GM21786 (cell line): ENCODE measurements around the gene SPTBN5.

ENCODE experiments used
- ATAC-seq: cut with Tn5 transposase; IDR thresholded peaks from one replicate; pipeline ENCODE4 v1.9.1; 2021; ENCODE audit not compliant: unreplicated experiment

The SPTBN5 gene

GRCh38 chr15:41926185-41927056, 32.6 kb upstream of the SPTBN5 start:
- no peak for ATAC-seq

DNA sequence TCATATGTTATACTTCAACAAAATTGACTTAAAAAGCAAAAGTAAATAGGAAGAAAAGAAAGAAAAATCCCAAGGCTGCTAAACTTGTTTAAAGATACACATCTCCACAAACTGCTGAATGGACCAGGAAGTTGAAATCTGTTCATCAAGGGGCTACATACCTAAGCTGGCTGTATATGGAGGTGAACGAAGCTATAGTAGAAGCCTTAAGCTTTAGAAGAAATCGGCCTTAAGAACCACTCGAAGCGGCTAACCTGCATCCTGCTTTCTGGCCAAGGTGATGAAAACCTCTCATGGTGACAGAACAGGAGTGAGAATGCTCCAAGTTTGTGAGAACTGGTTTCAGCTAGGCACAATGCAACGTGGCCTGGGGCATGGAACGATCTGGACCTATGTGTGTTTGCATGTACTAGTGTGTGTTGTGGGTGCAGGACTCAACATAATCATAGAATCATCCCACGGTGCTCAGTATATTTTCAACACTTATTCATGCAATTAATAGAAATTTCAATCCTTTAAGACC, 31.3 kb upstream of the SPTBN5 start:
- ATAC-seq: no peak

DNA sequence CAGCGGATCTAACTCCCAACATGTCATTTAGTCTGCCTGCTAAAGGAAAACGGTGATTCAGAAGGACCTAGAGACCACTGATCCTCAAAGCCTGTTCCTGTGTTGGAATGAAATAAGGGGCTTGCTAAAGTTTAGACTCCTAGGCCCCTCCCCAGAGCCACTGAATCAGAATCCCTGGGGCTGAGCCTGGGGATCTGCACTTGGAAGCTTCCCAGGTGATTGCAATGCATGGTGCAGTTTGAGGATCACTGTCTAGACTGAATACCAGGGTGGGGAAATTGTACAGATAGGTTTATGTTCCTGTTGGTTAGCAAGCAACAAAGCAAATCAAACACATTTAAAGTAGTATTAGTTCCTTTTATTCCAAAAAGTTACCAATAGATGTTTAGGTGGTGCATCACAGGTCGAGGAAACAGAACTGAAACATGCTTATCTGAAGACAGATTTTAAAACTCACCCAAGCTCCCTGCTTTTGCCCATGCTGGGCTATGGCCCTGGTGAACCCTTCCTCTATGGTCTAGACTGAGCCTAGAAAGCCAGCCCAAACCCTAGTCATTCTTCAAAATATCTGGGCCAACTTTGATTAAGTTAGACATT, 29.6 kb upstream of the SPTBN5 start:
- ATAC-seq: no peak

GRCh38 chr15:41922353-41922752, 28.5 kb upstream of the SPTBN5 start:
- ATAC-seq: no peak

DNA sequence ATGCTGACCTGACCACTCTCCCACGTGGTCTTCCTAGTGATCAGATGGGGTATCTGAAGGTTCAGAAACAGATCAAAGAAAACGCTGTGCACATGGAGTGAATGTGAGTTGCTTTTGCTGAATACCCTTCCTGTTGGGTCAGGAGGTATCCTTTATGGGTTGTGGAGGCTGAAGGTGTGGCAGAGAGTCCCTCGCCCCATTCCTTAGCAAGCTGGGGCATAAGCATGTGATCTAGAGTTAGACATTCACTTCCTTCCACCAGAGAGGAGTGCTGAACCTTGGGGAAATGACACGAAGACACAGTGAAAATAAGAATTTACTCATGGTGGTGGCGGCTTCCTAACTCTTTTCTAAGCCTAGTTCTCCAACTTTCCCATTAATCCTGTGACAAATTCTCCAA, 27.8 kb upstream of the SPTBN5 start:
- no peak for ATAC-seq

GRCh38 chr15:41921167-41921566, 27.3 kb upstream of the SPTBN5 start:
- no peak for ATAC-seq

GRCh38 chr15:41919954-41920538, 26.2 kb upstream of the SPTBN5 start:
- ATAC-seq: no peak

DNA sequence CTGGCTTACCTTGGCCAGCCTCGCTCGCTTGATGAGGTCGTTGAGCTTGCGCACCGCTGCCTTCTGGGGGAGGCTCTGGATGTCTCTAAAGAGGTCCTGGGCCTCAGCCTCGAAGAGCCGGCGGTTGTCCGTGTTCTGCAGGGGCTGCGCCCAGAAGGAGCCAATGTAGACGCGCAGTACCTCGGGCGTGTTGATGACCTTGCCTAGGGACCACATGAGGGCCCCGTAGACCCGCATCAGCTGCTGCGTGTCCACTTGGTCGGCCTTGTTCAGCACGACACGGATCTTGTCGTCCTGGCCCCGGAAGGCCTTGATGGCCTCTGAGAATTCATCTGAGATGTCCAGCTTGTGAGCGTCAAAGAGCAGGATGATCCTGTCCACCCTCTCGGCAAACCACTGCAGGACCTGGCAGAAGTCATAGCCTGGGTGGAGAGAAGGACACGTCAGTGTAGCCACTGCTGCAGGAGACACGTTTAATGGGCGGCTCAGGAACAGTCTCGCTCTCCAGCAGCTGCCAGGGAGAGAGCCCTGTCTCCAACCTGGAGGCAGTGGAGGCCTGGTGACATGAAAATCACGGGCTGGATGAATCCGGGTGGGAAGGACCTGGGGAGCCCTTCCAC, 25.5 kb upstream of the SPTBN5 start:
- ATAC-seq: no peak

DNA sequence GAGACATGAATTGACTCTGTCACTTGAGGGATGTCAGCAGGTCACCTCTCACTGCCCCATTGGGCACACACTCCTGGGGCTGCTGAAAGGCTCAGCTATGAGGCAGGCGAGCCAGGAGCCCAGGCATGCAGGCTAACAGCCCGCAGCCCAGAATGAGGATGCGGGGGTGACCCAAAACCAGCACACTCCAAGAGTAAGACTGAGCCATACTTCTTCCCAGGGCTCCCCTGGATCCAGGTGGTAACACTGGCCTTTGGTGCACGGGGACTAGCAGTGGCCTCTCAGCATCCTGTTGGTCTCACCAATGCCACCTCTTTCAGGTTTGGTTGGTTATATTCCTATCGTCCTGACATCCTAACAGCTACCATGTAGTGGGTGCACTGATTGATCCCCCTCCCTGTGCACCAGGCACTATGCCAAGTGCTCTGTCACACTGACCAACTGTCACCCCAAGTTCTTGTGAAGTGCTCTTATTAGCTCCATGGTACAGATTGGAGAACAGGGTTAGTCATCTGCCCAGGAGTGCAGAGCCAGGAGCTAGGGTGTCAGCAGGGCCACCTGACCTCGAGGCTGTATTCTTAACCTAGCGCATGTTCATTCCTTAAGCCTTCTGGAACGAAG, 24.8 kb upstream of the SPTBN5 start:
- ATAC-seq: no peak

DNA sequence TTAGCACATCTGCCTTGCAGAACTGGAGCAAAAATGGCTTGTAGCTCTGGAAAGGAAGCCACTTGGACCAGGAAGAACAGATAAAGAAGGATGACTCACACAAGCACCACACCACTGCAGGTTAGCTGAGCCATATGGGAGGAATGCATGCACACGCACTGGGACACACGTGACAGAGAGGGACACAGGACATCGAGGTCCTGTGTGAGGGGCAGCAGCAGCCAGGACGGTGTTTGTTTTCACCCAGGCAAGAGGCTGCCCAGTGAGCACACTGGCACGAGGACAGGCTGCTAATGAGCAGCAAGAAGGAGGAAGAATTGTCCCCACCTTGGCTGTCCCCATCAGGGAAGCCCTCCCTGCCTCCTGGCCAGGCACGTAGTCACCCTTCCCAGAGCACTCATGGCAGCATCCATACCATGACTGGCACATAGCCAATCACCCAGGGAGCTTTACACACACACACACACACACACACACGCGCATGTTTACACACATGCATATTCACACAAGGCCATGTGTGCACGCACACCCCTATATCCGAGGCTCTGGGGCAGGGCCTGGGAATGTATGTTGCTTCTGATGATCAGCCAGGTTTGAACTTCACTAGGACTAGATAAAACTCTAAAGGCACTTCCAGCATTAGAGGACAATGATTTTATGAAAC, 24.0 kb upstream of the SPTBN5 start:
- ATAC-seq: no peak

- no peak for ATAC-seq
Observed at GRCh38 chr15:41915255-41915994, 21.6 kb upstream of the SPTBN5 start.

DNA sequence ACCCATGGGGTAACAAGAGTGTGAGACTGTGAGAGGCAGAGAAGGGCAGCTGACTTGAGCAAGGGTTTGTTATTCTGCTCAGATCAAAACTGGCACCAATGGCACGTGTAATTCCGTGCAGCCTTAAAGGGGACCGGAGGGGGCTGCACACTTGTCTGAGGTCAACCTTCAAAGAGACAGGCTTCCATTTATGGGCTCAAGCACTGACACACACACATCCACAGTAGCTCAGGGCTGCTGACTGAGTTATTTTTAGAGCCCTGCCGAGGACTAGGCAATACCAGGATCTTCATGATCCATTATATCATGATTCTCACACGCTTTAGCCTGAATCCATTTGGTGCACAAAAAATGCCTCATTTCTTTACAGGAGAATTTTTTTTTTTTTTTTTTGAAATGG, 20.6 kb upstream of the SPTBN5 start:
- no peak for ATAC-seq

DNA sequence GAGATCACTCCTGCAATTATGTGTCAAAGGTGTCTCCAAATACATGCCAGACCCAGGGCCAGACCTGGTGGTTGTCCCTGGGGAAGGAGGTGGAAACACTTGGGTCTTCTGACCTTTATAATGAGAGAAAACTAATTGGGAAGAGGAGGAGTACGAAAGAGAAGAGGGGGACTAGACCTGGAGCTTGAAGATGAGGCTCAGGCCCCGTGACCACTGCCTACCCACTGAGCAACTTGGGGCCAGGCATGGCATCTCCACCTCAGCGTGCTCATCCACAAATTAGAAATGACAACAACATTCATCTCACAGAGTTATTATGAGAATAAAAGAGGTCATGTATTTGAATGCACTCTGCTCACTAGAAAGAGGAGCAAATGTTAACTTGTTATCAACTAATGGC, 19.4 kb upstream of the SPTBN5 start:
- ATAC-seq: no peak

DNA sequence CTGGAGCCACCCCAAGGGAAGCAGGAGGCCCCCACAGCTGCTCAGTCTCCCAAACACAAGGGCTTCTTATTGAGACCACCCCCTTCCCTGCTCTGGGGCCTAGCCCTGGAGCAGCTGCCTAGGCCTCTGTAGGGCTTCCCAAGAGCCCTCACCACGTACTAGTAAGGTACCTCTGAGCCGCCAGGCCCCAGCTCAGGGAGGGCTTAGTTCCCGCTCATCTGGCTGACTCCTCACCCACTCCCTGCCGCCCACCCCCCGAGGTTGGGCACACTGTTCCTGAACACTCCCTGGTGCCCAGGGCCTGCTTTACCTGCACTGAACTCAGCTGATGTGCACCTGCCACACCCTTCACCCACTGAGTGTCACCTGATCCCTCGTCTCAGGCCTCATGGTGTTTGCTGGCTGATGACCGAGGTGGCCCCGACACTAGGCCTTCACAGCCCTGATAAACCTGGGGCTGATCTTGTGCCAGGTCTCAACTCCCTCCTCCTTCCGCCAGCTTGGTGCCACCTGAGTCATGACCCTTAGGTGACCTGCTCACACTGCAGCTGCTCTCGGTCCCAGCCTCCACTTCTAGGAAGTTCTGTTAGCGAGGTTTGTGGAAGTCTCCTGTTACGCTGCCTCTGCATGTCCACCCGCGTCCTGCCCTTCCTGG, 18.0 kb upstream of the SPTBN5 start:
- ATAC-seq: no peak

- ATAC-seq: no peak
Observed at GRCh38 chr15:41908736-41909461, 15.0 kb upstream of the SPTBN5 start.

DNA sequence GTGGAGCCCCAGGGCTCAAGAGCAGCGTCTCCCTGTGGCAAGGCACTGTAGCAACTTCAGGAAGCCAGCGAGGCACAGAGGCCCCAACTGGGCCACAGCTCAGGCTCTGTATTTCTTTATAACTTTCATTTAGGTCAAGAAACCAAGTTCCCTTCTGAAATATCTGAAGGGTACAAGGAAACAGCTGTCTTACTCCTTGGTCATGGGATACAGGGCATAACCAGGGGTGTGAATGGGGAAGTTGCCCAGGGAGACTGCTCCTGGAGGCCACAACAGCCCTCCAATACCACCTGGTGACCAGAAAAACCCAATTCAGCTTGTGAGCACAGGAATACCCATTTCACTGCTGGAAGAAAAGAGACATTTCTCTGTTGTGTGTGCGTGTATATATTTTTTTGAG, 13.3 kb upstream of the SPTBN5 start:
- ATAC-seq: no peak

- no peak for ATAC-seq
Observed at GRCh38 chr15:41906608-41907007, 12.8 kb upstream of the SPTBN5 start.

DNA sequence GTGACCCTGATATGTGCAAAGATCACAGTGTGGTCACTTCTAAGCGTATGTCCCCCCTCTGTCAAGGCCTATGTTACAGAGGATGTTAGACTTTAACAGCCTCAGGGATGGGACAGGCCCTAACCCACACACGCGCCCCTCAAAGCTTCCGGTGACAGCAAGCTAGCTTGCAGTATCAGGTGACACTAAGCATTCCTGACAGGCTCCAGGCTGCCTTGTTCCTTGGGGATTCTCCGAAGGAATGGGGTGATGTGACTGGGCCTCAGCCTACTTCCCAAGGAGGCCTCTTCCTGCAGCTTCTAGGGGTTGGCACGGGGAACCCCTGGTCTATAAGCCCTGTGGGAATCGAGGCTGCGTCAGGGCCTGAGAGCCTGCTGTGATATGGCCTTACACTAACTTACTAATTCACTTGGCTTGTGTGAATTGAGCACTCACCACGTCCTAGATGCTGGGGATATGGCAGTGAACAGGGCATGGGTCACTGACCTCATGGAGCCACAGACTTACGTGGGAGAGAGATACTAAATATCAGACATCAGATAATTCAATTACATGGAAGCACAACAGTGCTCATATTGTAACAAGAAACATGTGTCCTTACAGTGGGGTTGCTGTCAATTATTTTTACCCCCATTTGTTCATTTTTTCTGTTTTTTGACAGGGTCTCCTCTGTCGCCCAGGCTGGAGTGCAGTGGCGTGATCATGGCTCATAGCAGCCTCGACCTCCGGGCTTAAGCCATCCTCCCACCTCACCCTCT, 11.4 kb upstream of the SPTBN5 start:
- peak; percentile 27 for ATAC-seq
